Stimulated activated CD4-positive, alpha-beta T cell treated with anti-CD3 and anti-CD28 coated beads, TNF-alpha, amount 100 ng/mL, for 48 hours (primary cell): ENCODE data around the gene B3GALNT1.
A peak's percentile ranks its signal among the peaks of the same experiment; 100 is the strongest.

Experiments used
- DNase-seq, 3 donors: peaks; one replicate each; pipeline ENCODE4 v3.0.0-alpha.2; 2020; ENCODE audit warnings: low read depth in 3 of 3

B3GALNT1 gene

GRCh38 chr3:161073181-161073580 is 32.0 kb downstream of the B3GALNT1 start:
- no peak for DNase-seq

GRCh38 chr3:161072751-161073150 is 32.4 kb downstream of the B3GALNT1 start:
- no peak for DNase-seq

GRCh38 chr3:161072211-161072621 is 32.9 kb downstream of the B3GALNT1 start:
- DNase-seq = no peak

GRCh38 chr3:161070980-161071663 is 34.0 kb downstream of the B3GALNT1 start:
- DNase-seq = no peak

GRCh38 chr3:161070252-161070930 is 34.8 kb downstream of the B3GALNT1 start:
- DNase-seq = no peak

- DNase-seq = no peak
These were observed 35.5 kb downstream of the B3GALNT1 start for GRCh38 chr3:161069511-161070251.

GRCh38 chr3:161067335-161067734 is 37.8 kb downstream of the B3GALNT1 start:
- DNase-seq = no peak

GRCh38 chr3:161066930-161067329 is 38.2 kb downstream of the B3GALNT1 start:
- DNase-seq = no peak

GRCh38 chr3:161064413-161064812 is 40.7 kb downstream of the B3GALNT1 start:
- no peak for DNase-seq

GRCh38 chr3:161054860-161055604 is 50.1 kb downstream of the B3GALNT1 start:
- DNase-seq = no peak

- no peak for DNase-seq
These were observed 53.3 kb downstream of the B3GALNT1 start for GRCh38 chr3:161051856-161052255.

GRCh38 chr3:161050935-161051334 is 54.2 kb downstream of the B3GALNT1 start:
- no peak for DNase-seq

- no peak for DNase-seq
These were observed 55.4 kb downstream of the B3GALNT1 start for GRCh38 chr3:161049683-161050248.

- DNase-seq = no peak
These were observed 61.7 kb downstream of the B3GALNT1 start for GRCh38 chr3:161043336-161044035.

- DNase-seq = no peak
These were observed 63.1 kb downstream of the B3GALNT1 start for GRCh38 chr3:161042023-161042501.

GRCh38 chr3:161038725-161039124 is 66.4 kb downstream of the B3GALNT1 start:
- no peak for DNase-seq

GRCh38 chr3:161035711-161036110 is 69.4 kb downstream of the B3GALNT1 start:
- no peak for DNase-seq

- peak in 1 of 3 donors; percentile 0 for DNase-seq
These were observed 70.1 kb downstream of the B3GALNT1 start for GRCh38 chr3:161034913-161035550.
